K562 (cell line): ENCODE measurements around the gene MME. TPM values are rescaled to one million over a fixed set of nuclear protein-coding genes. Genes with fewer than 3 reads are reported as not detected.

Experiments
- ATAC-seq: fragments of 200-7000 bp; cut with Tn5 transposase; 3 replicates; pipeline ENCODE4 v1.9.1; 2020; ENCODE audit warnings: moderate library complexity
- BruUV-seq: library from RNA; stranded (reverse); fragments of 400-500 nt; replicated peaks from 2 replicates; lab custom pipeline; 2021; lab: Mats Ljungman, UMichigan
- CTCF ChIA-PET: fragments of 300-600 bp; formaldehyde crosslinking; extraction: SDS; loops from one replicate; lab custom pipeline; 2021; ENCODE audit warnings: low intra/inter-chr PET ratio; lab: Yijun Ruan, JAX
- POLR2A ChIA-PET: fragments of 300-600, 350-650 bp; sonication (Branson Sonifier 250); formaldehyde crosslinking; extraction: SDS; loops from one replicate; lab custom pipeline; 2021; ENCODE audit warnings: antibody characterized with exemption, inconsistent platforms; lab: Yijun Ruan, JAX
- DNase-seq, 4 experiments: peaks; one replicate each; pipeline versions ENCODE4 v3.0.0 to v3.0.0-alpha.2; 2011 to 2018; ENCODE audit warnings: low spot score in 3 of 4, mixed read lengths in 3 of 4; ENCODE audit errors: extremely low read depth in 1 of 4
- FAIRE-seq: peaks from 2 replicates; lab custom pipeline; 2011; peaks lifted over from hg19 to GRCh38; lab: Jason Lieb, UNC
- H2AFZ ChIP-seq: 2 replicates; pipeline ENCODE4 v1.6.0; 2011; ENCODE audit warnings: low read depth, low read length, control low read depth, inconsistent platforms
- H3K27ac ChIP-seq: fragments of 200-600 bp; 3 replicates; pipeline ENCODE4 v1.8.0; 2011; ENCODE audit warnings: low read depth, mild to moderate bottlenecking, control low read depth, inconsistent platforms, low read length, moderate library complexity, mixed read lengths; ENCODE audit errors: extremely low read depth
- H3K27me3 ChIP-seq, 2 experiments: fragments of 300-600 bp in 1 of 2; 2 replicates in 1 of 2; 3 replicates in 1 of 2; pipeline versions ENCODE4 v1.6.0 to v1.8.0; 2011; ENCODE audit warnings: inconsistent platforms in 2 of 2, low read length in 2 of 2, mild to moderate bottlenecking in 1 of 2, mixed read lengths in 1 of 2, moderate library complexity in 1 of 2; ENCODE audit not compliant: control insufficient read depth in 2 of 2, insufficient read depth in 2 of 2
- H3K36me3 ChIP-seq: fragments of 300-600 bp; 3 replicates; pipeline ENCODE4 v1.8.0; 2011; ENCODE audit warnings: mild to moderate bottlenecking, low read length, inconsistent platforms; ENCODE audit not compliant: control insufficient read depth, insufficient read depth
- H3K4me1 ChIP-seq, 2 experiments: fragments of 200-600 bp in 1 of 2; replicated peaks in 1 of 2; 2 replicates in 1 of 2; 3 replicates in 1 of 2; pipeline versions ENCODE4 v1.5.1 to v1.8.0; 2011; ENCODE audit warnings: inconsistent platforms in 2 of 2, low read length in 2 of 2, mild to moderate bottlenecking in 1 of 2, mixed read lengths in 1 of 2, moderate library complexity in 1 of 2; ENCODE audit not compliant: control insufficient read depth in 2 of 2, insufficient read depth in 2 of 2
- H3K4me2 ChIP-seq: 2 replicates; pipeline ENCODE4 v1.6.1; 2011; ENCODE audit warnings: low read length, control low read depth, inconsistent platforms, mixed read lengths; ENCODE audit not compliant: insufficient read depth
- H3K4me3 ChIP-seq: fragments of 200-600 bp; sonication (generic), shearing (Covaris generic); 2 replicates; pipeline ENCODE4 v1.5.1; 2016; ENCODE audit warnings: control low read depth, inconsistent platforms
- H3K79me2 ChIP-seq: fragments of 200-600 bp; 3 replicates; pipeline ENCODE4 v1.8.0; 2011; ENCODE audit warnings: low read length, inconsistent platforms; ENCODE audit not compliant: control insufficient read depth, insufficient read depth
- H3K9ac ChIP-seq, 2 experiments: 2 replicates each; pipeline versions ENCODE4 v1.6.0 to v1.6.1; 2011; ENCODE audit warnings: low read depth in 2 of 2, low read length in 2 of 2, control low read depth in 1 of 2, inconsistent platforms in 1 of 2, mild to moderate bottlenecking in 1 of 2, mixed read lengths in 1 of 2; ENCODE audit not compliant: insufficient read depth in 1 of 2
- H3K9me1 ChIP-seq: one replicate; pipeline ENCODE4 v1.6.0; 2011; ENCODE audit warnings: inconsistent platforms, mild to moderate bottlenecking, low read length, moderate library complexity; ENCODE audit not compliant: control insufficient read depth, insufficient read depth
- H3K9me3 ChIP-seq: replicated peaks from 2 replicates; pipeline ENCODE4 v1.5.1; 2011; ENCODE audit warnings: low read depth, low read length, inconsistent platforms; ENCODE audit not compliant: control insufficient read depth, insufficient read depth
- H4K20me1 ChIP-seq: replicated peaks from 2 replicates; pipeline ENCODE4 v1.6.1; 2011; ENCODE audit warnings: low read length, inconsistent platforms, mixed read lengths; ENCODE audit not compliant: control insufficient read depth, insufficient read depth
- AFF1 ChIP-seq, 2 experiments: fragments of 450-650 bp; IDR thresholded peaks; 2 replicates each; pipeline ENCODE4 v1.6.1; 2018; ENCODE audit warnings: mild to moderate bottlenecking in 2 of 2, low read depth in 1 of 2; ENCODE audit not compliant: partially characterized antibody in 2 of 2
- ARID4B ChIP-seq: sonication (generic); formaldehyde crosslinking; IDR thresholded peaks from 2 replicates; pipeline ENCODE4 v1.8.0; 2022; ENCODE audit warnings: mild to moderate bottlenecking, missing genetic modification reagents
- MAFK ChIP-seq: IDR thresholded peaks from 2 replicates; pipeline ENCODE4 v1.6.1; 2011; ENCODE audit warnings: low read length, improper control_type of control experiment
- MEIS2 ChIP-seq: fragments of 450-650 bp; IDR thresholded peaks from 2 replicates; pipeline ENCODE4 v1.6.1; 2014; ENCODE audit warnings: mild to moderate bottlenecking; ENCODE audit not compliant: partially characterized antibody
- MTA1 ChIP-seq: fragments of 450-650 bp; IDR thresholded peaks from 2 replicates; pipeline ENCODE4 v1.6.1; 2017; ENCODE audit warnings: borderline replicate concordance
- WGBS: fragments of 100-300 bp; shearing (Covaris generic); methylation state at CpG from one replicate; pipeline ENCODE4 v1.1.6; 2016; ENCODE audit warnings: low coverage, mixed read lengths; ENCODE audit not compliant: insufficient coverage; ENCODE audit errors: missing lambda C conversion rate; 5-methylcytosine and 5-hydroxymethylcytosine counted together
- in situ Hi-C: fragments of 300-500 bp; cut with MboI; formaldehyde crosslinking; loops from 4 replicates; pipeline ENCODE4 v1.15.0; 2018; ENCODE audit warnings: inconsistent platforms, mixed read lengths
- intact Hi-C: fragments of 100-400 bp; cut with micrococcal nuclease; formaldehyde crosslinking; loops from 2 replicates; pipeline ENCODE4 v1.14.2; 2022
- polyA plus RNA-seq, 8 experiments: library from polyadenylated mRNA; depleted of rRNA in 4 of 8; stranded (reverse) in 5 of 8; unstranded in 3 of 8; fragments of >200 nt; fragmentation: Nextera tagmentation in 2 of 8; fragmentation: Illumina TruSeq in 1 of 8; extraction: Ambion mirVana in 2 of 8; extraction: Trizol in 1 of 8; gene quantifications; 2 replicates each; pipeline versions ENCODE4 v1.2.1 to v1.2.3, GENCODE V29; 2011 to 2014; ENCODE audit warnings: inconsistent platforms in 1 of 8, missing spikeins in 1 of 8
- total RNA-seq, 7 experiments: library from RNA; depleted of rRNA in 6 of 7; stranded (reverse); fragments of >200 nt in 6 of 7; fragmentation: Illumina TruSeq in 2 of 7; extraction: Trizol in 2 of 7; gene quantifications; 2 replicates each; pipeline versions ENCODE4 v1.2.1 to v1.2.3, GENCODE V29; 2011 to 2021; ENCODE audit warnings: low replicate concordance in 1 of 7

MME gene
- total and polyA plus RNA-seq, 9 of the 15 experiments (the other 6 are each of a cell fraction or from before 2014, with no cell fraction given) = 0.80 to 8.6 (median 2.5) TPM

GRCh38 chr3:155190691-155191090 is 110.6 kb downstream of the MME start:
- Histone ChIP-seq H3K79me2 (no peaks in the 10 kb centered on the region), H3K4me3 (no peak overlapping the region), H3K4me1 (0 out of 5 replicates have a peak, but pooled peaks cover 0 to 3% of the 10 kb centered on the region in 2 experiments), H2AFZ (0 out of 2 replicates have a peak overlapping the region, but pooled peaks have one; percentile 25), H3K27me3 (no peaks in the 10 kb centered on the region), H3K9ac (no peak overlapping the region), H3K9me1 (no peaks in the 10 kb centered on the region), H4K20me1 (no peaks in the 10 kb centered on the region), H3K27ac (no peak overlapping the region), H3K36me3 (no peaks in the 10 kb centered on the region), H3K4me2 (no peak overlapping the region), H3K9me3 (no peaks in the 10 kb centered on the region)
- intact Hi-C loops = no loop called here
- in situ Hi-C loops = no loop called here
- ATAC-seq (no peak), DNase-seq (no peak), FAIRE-seq (peak; percentile 60)
- no TSS peak for BruUV-seq
- POLR2A ChIA-PET = interaction anchor here (0.7 kb wide), 1 partner anchor 16 kb away, joined by 3 read pairs; no protein-coding TSS in a partner anchor
- TF ChIP-seq MAFK (no peak), MTA1 (no peak)
- CTCF ChIA-PET = no interaction called here

- 14% methylated on average over 2 of the region's 2 CpGs for WGBS
- Histone ChIP-seq H3K4me2 (no peak overlapping the region), H3K4me3 (no peak overlapping the region), H3K27me3 (no peaks in the 10 kb centered on the region), H2AFZ (no peak overlapping the region), H3K4me1 (peaks cover 0 to 7% of the 10 kb centered on the region in 2 experiments; a peak in 2 of 5 replicates), H3K9me1 (no peaks in the 10 kb centered on the region), H3K79me2 (no peaks in the 10 kb centered on the region), H3K36me3 (no peaks in the 10 kb centered on the region), H3K27ac (no peak overlapping the region), H3K9ac (no peak overlapping the region), H4K20me1 (no peaks in the 10 kb centered on the region), H3K9me3 (no peaks in the 10 kb centered on the region)
- DNase-seq (no peak), ATAC-seq (no peak), FAIRE-seq (no peak)
- BruUV-seq = no TSS peak
- CTCF ChIA-PET = no interaction called here
- POLR2A ChIA-PET = interaction anchor here (0.6 to 1.0 kb wide), 2 partner anchors 18 to 140 kb away, joined by 3 read pairs; no protein-coding TSS in a partner anchor
- intact Hi-C loops = no loop called here
- in situ Hi-C loops = no loop called here
- TF ChIP-seq ARID4B (CRISPR knock-in tag) (no peak), AFF1 (IDR thresholded peaks at IDR 0.05; ENCODE audit: low read depth in 1 of 2, partially characterized antibody in 2 of 2) (no peak), MEIS2 (peak; percentile 34)
Observed at GRCh38 chr3:155192957-155193746, 113.0 kb downstream of the MME start.
